AG09319 (cell line): Measurements from ENCODE around the gene FMO3.

Experiments
- DNase-seq: peaks from one replicate; pipeline ENCODE4 v3.0.0-alpha.2; 2010; ENCODE audit warnings: low read depth; ENCODE audit errors: extremely low read depth
- CTCF ChIP-seq: IDR thresholded peaks from 2 replicates; pipeline ENCODE4 v1.5.1; 2011; ENCODE audit warnings: low read depth, mild to moderate bottlenecking, inconsistent platforms, low read length, moderate library complexity

FMO3 gene

GRCh38 chr1:171166361-171166760 is 75.7 kb downstream of the FMO3 start:
- no peak for TF ChIP-seq CTCF
- no peak for DNase-seq
